Measurements from ENCODE around the gene AASDH. TPM values are rescaled to one million over a fixed set of nuclear protein-coding genes. Genes with fewer than 3 reads are reported as not detected.

Gene AASDH
- total and polyA plus RNA-seq, 7 experiments from 2014 or later = 10.2 to 26.8 (median 15.8) TPM

DNA sequence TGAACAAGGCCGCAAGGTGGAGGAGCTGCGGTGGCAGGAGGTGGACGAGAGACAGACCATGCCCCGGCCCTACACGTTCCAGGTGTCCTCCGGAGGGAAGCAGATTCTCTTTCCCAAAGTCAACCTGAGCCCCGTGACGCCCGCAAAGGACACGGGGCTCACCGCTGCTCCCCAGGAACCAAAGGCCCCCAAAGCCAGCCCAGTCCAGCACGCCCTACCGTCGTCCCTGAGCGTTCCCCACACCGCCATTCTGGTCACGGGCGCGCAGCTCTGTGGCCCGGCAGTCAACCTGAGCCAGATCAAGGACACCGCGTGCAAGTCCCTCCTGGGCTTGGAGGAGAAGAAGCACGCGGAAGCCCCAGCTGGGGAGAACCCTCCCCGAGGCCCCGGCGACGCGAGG lies 72.2 kb downstream of the AASDH start:
- ChIA-PET CTCF (no interaction called here), POLR2A (no interaction called here)
- DNase-seq (no peak), ATAC-seq (no peak)
- Histone ChIP-seq H3K27ac (ENCODE audit: low read depth, low read length) (no peak overlapping the region), H3K9me3 (ENCODE audit: control insufficient read depth in 2 of 3, low read length in 3 of 3) (no peaks in the 10 kb centered on the region), H3K36me3 (ENCODE audit: control insufficient read depth in 2 of 3, insufficient read depth in 3 of 3, low read length in 3 of 3) (no peaks in the 10 kb centered on the region), H3K27me3 (ENCODE audit: control insufficient read depth in 2 of 2, insufficient read depth in 2 of 2, low read length in 2 of 2) (no peaks in the 10 kb centered on the region), H3K4me1 (ENCODE audit: control insufficient read depth in 2 of 2, insufficient read depth in 2 of 2, low read length in 2 of 2) (no peaks in the 10 kb centered on the region), H3K4me3 (ENCODE audit: low read length) (no peak overlapping the region)
- H3K36me3 Mint-ChIP-seq = peaks cover 0 to 3% (median 0%) of the 10 kb centered on the region in 5 donors
- no peak overlapping the region for H3K4me3 Mint-ChIP-seq
- H3K4me1 Mint-ChIP-seq = no peaks in the 10 kb centered on the region
- H3K27ac Mint-ChIP-seq = no peak overlapping the region
- H3K9me3 Mint-ChIP-seq = peaks cover 0 to 1% (median 0%) of the 10 kb centered on the region in 11 donors
- intact Hi-C loops (cut with micrococcal nuclease) = no loop called here
- H3K27me3 Mint-ChIP-seq = peaks cover 0 to 4% (median 0%) of the 10 kb centered on the region in 5 donors

DNA sequence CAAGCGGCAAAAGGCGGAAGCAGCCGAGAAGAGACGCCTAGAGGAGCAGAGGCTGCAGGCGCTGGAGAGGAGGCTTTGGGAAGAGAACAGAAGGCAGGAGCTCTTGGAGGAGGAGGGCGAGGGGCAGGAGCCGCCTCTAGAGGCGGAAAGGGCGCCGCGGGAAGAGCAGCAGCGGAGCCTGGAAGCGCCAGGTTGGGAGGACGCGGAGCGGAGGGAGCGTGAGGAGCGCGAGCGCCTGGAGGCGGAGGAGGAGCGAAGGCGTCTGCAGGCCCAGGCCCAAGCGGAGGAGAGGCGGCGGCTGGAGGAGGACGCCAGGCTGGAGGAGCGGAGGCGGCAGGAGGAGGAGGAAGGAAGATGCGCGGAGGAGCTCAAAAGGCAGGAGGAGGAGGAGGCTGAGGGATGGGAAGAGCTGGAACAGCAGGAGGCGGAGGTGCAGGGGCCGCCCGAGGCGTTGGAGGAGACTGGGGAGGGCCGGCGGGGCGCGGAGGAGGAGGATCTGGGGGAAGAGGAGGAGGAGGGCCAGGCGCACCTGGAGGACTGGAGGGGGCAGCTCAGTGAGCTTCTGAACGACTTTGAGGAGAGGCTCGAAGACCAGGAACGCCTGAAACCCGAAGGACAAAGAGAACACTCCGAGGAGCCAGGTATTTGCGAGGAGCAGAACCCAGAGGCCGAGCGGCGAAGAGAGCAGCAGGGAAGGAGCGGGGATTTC lies 72.9 kb downstream of the AASDH start:
- Mint-ChIP-seq H3K27ac (no peak overlapping the region), H3K4me3 (no peak overlapping the region), H3K9me3 (peaks cover 0 to 1% (median 0%) of the 10 kb centered on the region in 11 donors), H3K27me3 (peaks cover 0 to 4% (median 0%) of the 10 kb centered on the region in 5 donors), H3K36me3 (peaks cover 0 to 3% (median 0%) of the 10 kb centered on the region in 5 donors), H3K4me1 (no peaks in the 10 kb centered on the region)
- intact Hi-C loops (cut with micrococcal nuclease) = no loop called here
- Histone ChIP-seq H3K9me3 (ENCODE audit: control insufficient read depth in 2 of 3, low read length in 3 of 3) (no peaks in the 10 kb centered on the region), H3K27ac (ENCODE audit: low read depth, low read length) (no peak overlapping the region), H3K36me3 (ENCODE audit: control insufficient read depth in 2 of 3, insufficient read depth in 3 of 3, low read length in 3 of 3) (no peaks in the 10 kb centered on the region), H3K27me3 (ENCODE audit: control insufficient read depth in 2 of 2, insufficient read depth in 2 of 2, low read length in 2 of 2) (no peaks in the 10 kb centered on the region), H3K4me3 (ENCODE audit: low read length) (no peak overlapping the region), H3K4me1 (ENCODE audit: control insufficient read depth in 2 of 2, insufficient read depth in 2 of 2, low read length in 2 of 2) (no peaks in the 10 kb centered on the region)
- ChIA-PET POLR2A (no interaction called here), CTCF (no interaction called here)
- no peak for DNase-seq
- ATAC-seq = no peak

DNA sequence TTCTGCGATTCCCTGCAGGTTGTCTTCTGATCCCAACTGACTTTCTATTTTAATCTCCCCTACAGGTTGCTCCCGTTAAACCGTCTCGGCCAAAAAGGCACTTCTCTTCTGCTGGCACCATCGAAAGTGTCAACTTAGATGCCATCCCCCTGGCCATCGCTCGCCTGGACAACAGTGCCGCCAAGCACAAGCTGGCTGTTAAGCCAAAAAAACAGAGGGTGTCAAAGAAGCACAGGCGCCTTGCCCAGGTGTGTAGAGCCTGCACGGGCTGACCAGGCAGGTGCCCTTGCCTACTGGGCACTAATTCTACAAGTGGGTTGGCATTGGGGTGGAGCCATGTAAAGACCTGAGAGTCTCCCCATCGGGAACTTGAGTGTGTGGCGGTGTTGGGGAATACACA lies 74.2 kb downstream of the AASDH start:
- no peak overlapping the region for H3K4me3 Mint-ChIP-seq
- peaks cover 0 to 1% (median 0%) of the 10 kb centered on the region in 11 donors for H3K9me3 Mint-ChIP-seq
- Histone ChIP-seq H3K9me3 (ENCODE audit: control insufficient read depth in 2 of 3, low read length in 3 of 3) (no peaks in the 10 kb centered on the region), H3K4me1 (ENCODE audit: control insufficient read depth in 2 of 2, insufficient read depth in 2 of 2, low read length in 2 of 2) (no peaks in the 10 kb centered on the region), H3K4me3 (ENCODE audit: low read length) (no peak overlapping the region), H3K27ac (ENCODE audit: low read depth, low read length) (no peak overlapping the region), H3K36me3 (ENCODE audit: control insufficient read depth in 2 of 3, insufficient read depth in 3 of 3, low read length in 3 of 3) (no peaks in the 10 kb centered on the region), H3K27me3 (ENCODE audit: control insufficient read depth in 2 of 2, insufficient read depth in 2 of 2, low read length in 2 of 2) (no peaks in the 10 kb centered on the region)
- ATAC-seq (no peak), DNase-seq (no peak)
- ChIA-PET CTCF (no interaction called here), POLR2A (no interaction called here)
- peaks cover 0 to under 1% (median 0%) of the 10 kb centered on the region in 5 donors for H3K27me3 Mint-ChIP-seq
- intact Hi-C loops (cut with micrococcal nuclease) = no loop called here
- H3K36me3 Mint-ChIP-seq = peaks cover 0 to 3% (median 0%) of the 10 kb centered on the region in 5 donors
- no peaks in the 10 kb centered on the region for H3K4me1 Mint-ChIP-seq
- no peak overlapping the region for H3K27ac Mint-ChIP-seq

DNA sequence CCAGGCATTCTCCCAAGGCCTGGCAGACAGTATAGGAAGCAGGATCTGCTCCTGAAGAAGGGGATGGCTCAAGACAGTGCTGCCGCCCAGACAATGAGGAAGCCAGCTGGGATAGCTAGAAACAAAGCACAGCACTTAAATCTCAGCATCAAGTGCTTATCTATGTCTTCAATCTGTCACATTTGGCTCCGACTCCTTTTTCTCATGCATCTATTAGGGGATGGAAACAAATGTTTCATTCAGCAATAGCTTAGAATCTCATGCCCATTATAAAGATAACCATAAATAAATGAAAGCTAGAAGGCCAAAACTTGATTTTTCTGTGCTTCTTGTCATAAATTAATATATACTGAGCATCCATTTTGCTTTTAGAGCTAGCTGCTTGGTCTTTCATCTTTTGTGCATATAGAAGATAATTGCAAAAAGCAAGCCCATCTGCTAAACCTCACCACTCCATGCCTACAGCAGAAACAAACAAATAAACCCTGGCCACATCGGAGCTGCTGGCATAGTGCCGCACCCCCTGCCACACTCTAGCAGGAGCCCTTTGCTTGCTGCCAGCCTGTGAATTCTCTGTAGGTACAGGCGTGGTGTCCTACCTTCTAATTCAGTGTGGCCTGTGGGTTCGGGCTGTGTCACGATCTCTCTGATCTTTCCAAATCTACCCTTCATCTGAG lies 75.9 kb downstream of the AASDH start:
- DNase-seq = no peak
- CTCF ChIA-PET = no interaction called here
- H3K4me1 ChIP-seq (ENCODE audit: control insufficient read depth in 2 of 2, insufficient read depth in 2 of 2, low read length in 2 of 2) = no peaks in the 10 kb centered on the region
- Mint-ChIP-seq H3K4me3 (no peak overlapping the region), H3K27me3 (peaks cover 0 to 4% (median 0%) of the 10 kb centered on the region in 5 donors), H3K27ac (no peak overlapping the region), H3K36me3 (peaks cover 0 to 3% (median 0%) of the 10 kb centered on the region in 5 donors), H3K9me3 (peaks cover 0 to 3% (median 0%) of the 10 kb centered on the region in 11 donors), H3K4me1 (no peaks in the 10 kb centered on the region)
- H3K27ac ChIP-seq (ENCODE audit: low read depth, low read length) = no peak overlapping the region
- H3K27me3 ChIP-seq (ENCODE audit: control insufficient read depth in 2 of 2, insufficient read depth in 2 of 2, low read length in 2 of 2) = no peaks in the 10 kb centered on the region
- no peaks in the 10 kb centered on the region for H3K36me3 ChIP-seq (ENCODE audit: control insufficient read depth in 2 of 3, insufficient read depth in 3 of 3, low read length in 3 of 3)
- H3K9me3 ChIP-seq (ENCODE audit: control insufficient read depth in 2 of 3, low read length in 3 of 3) = no peaks in the 10 kb centered on the region
- POLR2A ChIA-PET = no interaction called here
- ATAC-seq = no peak
- intact Hi-C loops (cut with micrococcal nuclease) = no loop called here
- no peak overlapping the region for H3K4me3 ChIP-seq (ENCODE audit: low read length)

DNA sequence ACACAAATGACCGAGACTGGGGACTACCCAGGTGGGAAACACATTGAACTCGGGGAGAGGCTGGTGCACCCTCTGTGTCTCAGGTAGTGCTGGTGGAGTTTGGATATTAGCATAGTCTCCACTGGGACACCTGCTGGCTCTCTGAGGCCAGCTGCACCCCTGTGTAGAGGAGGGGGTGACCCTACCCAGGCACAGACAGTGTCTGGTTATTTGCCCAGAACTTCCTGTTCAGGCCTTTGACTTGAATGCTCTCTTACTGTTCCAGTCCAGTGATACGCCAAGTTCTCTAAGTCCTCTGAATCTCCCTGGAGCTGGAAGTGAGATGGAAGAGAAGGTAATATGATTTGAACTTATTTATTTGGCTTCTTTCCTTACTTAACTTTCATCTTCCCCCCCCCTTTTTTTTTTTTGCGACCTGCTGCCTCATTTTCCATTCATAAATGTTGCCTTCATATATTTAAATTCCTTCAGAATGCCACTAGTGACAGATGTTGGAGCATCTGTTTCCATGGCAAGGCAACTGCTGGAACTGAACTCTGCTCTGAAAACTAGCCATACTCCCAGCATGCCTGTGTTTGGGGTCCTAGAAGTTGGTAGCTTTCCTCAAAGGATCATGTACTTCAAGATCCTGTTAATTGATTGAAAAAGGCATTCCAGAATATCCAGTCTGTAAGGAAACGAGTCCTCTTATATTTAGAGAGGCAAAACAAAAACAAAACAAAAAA lies 76.7 kb downstream of the AASDH start:
- H3K27ac Mint-ChIP-seq = no peak overlapping the region
- Histone ChIP-seq H3K9me3 (ENCODE audit: control insufficient read depth in 2 of 3, low read length in 3 of 3) (no peaks in the 10 kb centered on the region), H3K27me3 (ENCODE audit: control insufficient read depth in 2 of 2, insufficient read depth in 2 of 2, low read length in 2 of 2) (no peaks in the 10 kb centered on the region), H3K4me3 (ENCODE audit: low read length) (no peak overlapping the region), H3K27ac (ENCODE audit: low read depth, low read length) (no peak overlapping the region), H3K4me1 (ENCODE audit: control insufficient read depth in 2 of 2, insufficient read depth in 2 of 2, low read length in 2 of 2) (no peaks in the 10 kb centered on the region), H3K36me3 (ENCODE audit: control insufficient read depth in 2 of 3, insufficient read depth in 3 of 3, low read length in 3 of 3) (no peaks in the 10 kb centered on the region)
- peaks cover 0 to 4% (median 0%) of the 10 kb centered on the region in 5 donors for H3K27me3 Mint-ChIP-seq
- no peak overlapping the region for H3K4me3 Mint-ChIP-seq
- ChIA-PET POLR2A (interaction anchor here (0.5 kb wide), 1 partner anchor 10 kb away, joined by 6 read pairs; no protein-coding TSS in a partner anchor), CTCF (no interaction called here)
- no peak for DNase-seq
- H3K9me3 Mint-ChIP-seq = peaks cover 0 to 3% (median 0%) of the 10 kb centered on the region in 11 donors
- intact Hi-C loops (cut with micrococcal nuclease) = no loop called here
- H3K4me1 Mint-ChIP-seq = peaks cover 0 to 2% (median 0%) of the 10 kb centered on the region in 7 donors
- no peak for ATAC-seq
- H3K36me3 Mint-ChIP-seq = peaks cover 0 to 3% (median 0%) of the 10 kb centered on the region in 5 donors

DNA sequence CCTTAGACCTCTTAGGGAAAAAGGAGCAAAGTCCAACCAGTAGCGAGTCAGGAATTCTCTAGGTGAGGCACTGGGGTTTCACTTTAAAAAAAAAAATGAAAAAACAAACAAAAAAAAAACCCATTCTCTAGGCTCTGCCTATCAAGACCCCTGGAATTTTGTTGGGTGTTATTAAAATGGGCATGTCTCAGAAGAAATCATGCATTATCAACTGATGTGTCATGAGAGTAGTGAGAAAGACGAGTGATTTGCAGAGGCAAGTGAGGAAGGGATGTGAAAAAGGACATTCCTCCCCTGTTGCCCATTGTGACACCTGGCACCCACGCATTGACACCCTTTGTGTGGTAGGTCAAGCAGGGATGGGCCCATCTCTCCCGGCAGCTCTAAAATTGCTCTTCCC lies 78.9 kb downstream of the AASDH start:
- Histone ChIP-seq H3K9me3 (ENCODE audit: control insufficient read depth in 2 of 3, low read length in 3 of 3) (no peaks in the 10 kb centered on the region), H3K27me3 (ENCODE audit: control insufficient read depth in 2 of 2, insufficient read depth in 2 of 2, low read length in 2 of 2) (no peaks in the 10 kb centered on the region), H3K27ac (ENCODE audit: low read depth, low read length) (no peak overlapping the region), H3K4me3 (ENCODE audit: low read length) (no peak overlapping the region), H3K4me1 (ENCODE audit: control insufficient read depth in 2 of 2, insufficient read depth in 2 of 2, low read length in 2 of 2) (no peaks in the 10 kb centered on the region), H3K36me3 (ENCODE audit: control insufficient read depth in 2 of 3, insufficient read depth in 3 of 3, low read length in 3 of 3) (no peaks in the 10 kb centered on the region)
- H3K36me3 Mint-ChIP-seq = no peaks in the 10 kb centered on the region
- ATAC-seq = no peak
- ChIA-PET POLR2A (interaction anchor here (0.6 kb wide), 1 partner anchor 44 kb away, joined by 8 read pairs; no protein-coding TSS in a partner anchor), CTCF (no interaction called here)
- peaks cover 0 to 4% (median 0%) of the 10 kb centered on the region in 5 donors for H3K27me3 Mint-ChIP-seq
- H3K4me1 Mint-ChIP-seq = peaks cover 0 to 5% (median 0%) of the 10 kb centered on the region in 7 donors
- H3K27ac Mint-ChIP-seq = no peak overlapping the region
- intact Hi-C loops (cut with micrococcal nuclease) = loop anchor here in 1 of 2 donors (10.0 kb wide), 1 partner anchor 1124 kb away; no protein-coding TSS in a partner anchor
- H3K9me3 Mint-ChIP-seq = peaks cover 0 to 2% (median 0%) of the 10 kb centered on the region in 11 donors
- H3K4me3 Mint-ChIP-seq = no peak overlapping the region
- DNase-seq = no peak

All from naive thymus-derived CD4-positive, alpha-beta T cell (primary cell).